ENCODE measurements around the gene BCAR1.

DNA sequence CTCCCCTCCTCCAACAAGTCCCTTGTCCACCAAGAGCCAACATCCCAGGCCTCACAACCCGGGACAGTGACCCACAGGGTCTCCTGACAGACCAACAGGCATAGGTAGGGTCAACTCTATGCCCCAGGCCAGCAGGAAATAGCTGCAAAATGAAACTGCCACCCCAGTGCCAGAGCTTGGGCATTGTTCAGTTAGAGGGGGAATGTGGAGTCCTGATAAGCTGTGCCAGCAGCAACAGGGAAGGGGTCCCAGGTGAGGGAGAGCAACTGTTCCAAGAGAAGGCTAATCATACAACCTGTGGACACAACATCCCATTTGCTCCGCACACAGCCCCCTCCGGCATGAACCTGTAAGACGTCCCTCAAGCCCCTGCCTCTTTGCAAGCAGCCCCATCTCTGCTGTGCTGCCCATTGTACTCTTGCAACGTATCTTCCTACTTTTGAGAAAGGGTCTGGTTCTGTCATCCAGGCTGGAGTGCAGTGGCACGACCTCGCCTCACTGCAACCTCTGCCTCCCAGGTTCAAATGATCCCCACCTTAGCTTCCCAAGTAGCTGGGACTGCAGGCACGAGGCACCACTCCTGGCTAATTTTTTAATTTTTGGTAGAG lies 61.7 kb downstream of the BCAR1 start:
- TF ChIP-seq SIN3A (IDR thresholded peaks at IDR 0.05; ENCODE audit: borderline replicate concordance, insufficient read depth, low read length), result no peak
- no peak for TF ChIP-seq FOXP2 (optimal IDR thresholded peaks at IDR 0.05; ENCODE audit: borderline replicate concordance, extremely low read depth, extremely low read length, insufficient read depth)
- no peak for TF ChIP-seq POLR2AphosphoS5 (IDR thresholded peaks at IDR 0.05; ENCODE audit: low read depth, low read length)
- TF ChIP-seq, protein P1, sequence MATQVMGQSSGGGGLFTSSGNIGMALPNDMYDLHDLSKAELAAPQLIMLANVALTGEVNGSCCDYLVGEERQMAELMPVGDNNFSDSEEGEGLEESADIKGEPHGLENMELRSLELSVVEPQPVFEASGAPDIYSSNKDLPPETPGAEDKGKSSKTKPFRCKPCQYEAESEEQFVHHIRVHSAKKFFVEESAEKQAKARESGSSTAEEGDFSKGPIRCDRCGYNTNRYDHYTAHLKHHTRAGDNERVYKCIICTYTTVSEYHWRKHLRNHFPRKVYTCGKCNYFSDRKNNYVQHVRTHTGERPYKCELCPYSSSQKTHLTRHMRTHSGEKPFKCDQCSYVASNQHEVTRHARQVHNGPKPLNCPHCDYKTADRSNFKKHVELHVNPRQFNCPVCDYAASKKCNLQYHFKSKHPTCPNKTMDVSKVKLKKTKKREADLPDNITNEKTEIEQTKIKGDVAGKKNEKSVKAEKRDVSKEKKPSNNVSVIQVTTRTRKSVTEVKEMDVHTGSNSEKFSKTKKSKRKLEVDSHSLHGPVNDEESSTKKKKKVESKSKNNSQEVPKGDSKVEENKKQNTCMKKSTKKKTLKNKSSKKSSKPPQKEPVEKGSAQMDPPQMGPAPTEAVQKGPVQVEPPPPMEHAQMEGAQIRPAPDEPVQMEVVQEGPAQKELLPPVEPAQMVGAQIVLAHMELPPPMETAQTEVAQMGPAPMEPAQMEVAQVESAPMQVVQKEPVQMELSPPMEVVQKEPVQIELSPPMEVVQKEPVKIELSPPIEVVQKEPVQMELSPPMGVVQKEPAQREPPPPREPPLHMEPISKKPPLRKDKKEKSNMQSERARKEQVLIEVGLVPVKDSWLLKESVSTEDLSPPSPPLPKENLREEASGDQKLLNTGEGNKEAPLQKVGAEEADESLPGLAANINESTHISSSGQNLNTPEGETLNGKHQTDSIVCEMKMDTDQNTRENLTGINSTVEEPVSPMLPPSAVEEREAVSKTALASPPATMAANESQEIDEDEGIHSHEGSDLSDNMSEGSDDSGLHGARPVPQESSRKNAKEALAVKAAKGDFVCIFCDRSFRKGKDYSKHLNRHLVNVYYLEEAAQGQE (IDR thresholded peaks at IDR 0.05; ENCODE audit: insufficient read depth in 1 of 2, low read depth in 2 of 2, low read length in 2 of 2), result no peak
